GM18909 (cell line): ENCODE measurements around the gene UMPS.

Source experiments
- ATAC-seq: cut with Tn5 transposase; IDR thresholded peaks from one replicate; pipeline ENCODE4 v1.9.1; 2021; ENCODE audit warnings: mild to moderate bottlenecking; ENCODE audit not compliant: unreplicated experiment, poor library complexity

The UMPS gene

GRCh38 chr3:124793054-124793739 lies 62.9 kb downstream of the UMPS start:
- no peak for ATAC-seq

- no peak for ATAC-seq
Observed at GRCh38 chr3:124796477-124796876, 66.2 kb downstream of the UMPS start.

- ATAC-seq: no peak
Observed at GRCh38 chr3:124797426-124797945, 67.2 kb downstream of the UMPS start.
